ENCODE results near the gene LIPK.

The LIPK gene

GRCh38 chr10:88769384-88769783 is 63.3 kb downstream of the LIPK start:
- H3K4me3 ChIP-seq (ENCODE audit: low read depth in 1 of 2, low read length in 2 of 2): no peak overlapping the region
- H3K27ac ChIP-seq (ENCODE audit: low read depth, low read length): no peak overlapping the region

GRCh38 chr10:88781206-88781605 is 75.2 kb downstream of the LIPK start:
- H3K27me3 ChIP-seq (ENCODE audit: control insufficient read depth in 1 of 2, insufficient read depth in 2 of 2, low read length in 2 of 2): no peaks in the 10 kb centered on the region
- H3K9me3 ChIP-seq (ENCODE audit: control insufficient read depth in 1 of 2, low read length in 2 of 2): no peaks in the 10 kb centered on the region
- no peak overlapping the region for H3K4me3 ChIP-seq (ENCODE audit: low read depth in 1 of 2, low read length in 2 of 2)
- no peak overlapping the region for H3K27ac ChIP-seq (ENCODE audit: low read depth, low read length)
- no peak overlapping the region for H3K9ac ChIP-seq (ENCODE audit: low read depth in 1 of 2, low read length in 2 of 2)
- no peaks in the 10 kb centered on the region for H3K36me3 ChIP-seq (ENCODE audit: control insufficient read depth in 1 of 2, insufficient read depth in 2 of 2, low read length in 2 of 2)
- no peaks in the 10 kb centered on the region for H3K4me1 ChIP-seq (ENCODE audit: control insufficient read depth in 1 of 2, insufficient read depth in 2 of 2, low read length in 2 of 2)

More at GRCh38 chr10:88769384-88769783, 63.3 kb downstream of the LIPK start:
- no peaks in the 10 kb centered on the region for H3K9me3 ChIP-seq (ENCODE audit: control insufficient read depth in 1 of 2, low read length in 2 of 2)
- no peaks in the 10 kb centered on the region for H3K27me3 ChIP-seq (ENCODE audit: control insufficient read depth in 1 of 2, insufficient read depth in 2 of 2, low read length in 2 of 2)
- no peak overlapping the region for H3K9ac ChIP-seq (ENCODE audit: low read depth in 1 of 2, low read length in 2 of 2)
- no peaks in the 10 kb centered on the region for H3K4me1 ChIP-seq (ENCODE audit: control insufficient read depth in 1 of 2, insufficient read depth in 2 of 2, low read length in 2 of 2)
- H3K36me3 ChIP-seq (ENCODE audit: control insufficient read depth in 1 of 2, insufficient read depth in 2 of 2, low read length in 2 of 2): no peaks in the 10 kb centered on the region

- Histone ChIP-seq H3K27ac (ENCODE audit: low read depth, low read length) (no peak overlapping the region), H3K27me3 (ENCODE audit: control insufficient read depth in 1 of 2, insufficient read depth in 2 of 2, low read length in 2 of 2) (no peaks in the 10 kb centered on the region), H3K4me3 (ENCODE audit: low read depth in 1 of 2, low read length in 2 of 2) (no peak overlapping the region), H3K9ac (ENCODE audit: low read depth in 1 of 2, low read length in 2 of 2) (no peak overlapping the region), H3K36me3 (ENCODE audit: control insufficient read depth in 1 of 2, insufficient read depth in 2 of 2, low read length in 2 of 2) (no peaks in the 10 kb centered on the region), H3K9me3 (ENCODE audit: control insufficient read depth in 1 of 2, low read length in 2 of 2) (no peaks in the 10 kb centered on the region), H3K4me1 (ENCODE audit: control insufficient read depth in 1 of 2, insufficient read depth in 2 of 2, low read length in 2 of 2) (no peaks in the 10 kb centered on the region)
Observed at GRCh38 chr10:88782222-88782621, 76.2 kb downstream of the LIPK start.

GRCh38 chr10:88783724-88784123 is 77.7 kb downstream of the LIPK start:
- H3K4me1 ChIP-seq (ENCODE audit: control insufficient read depth in 1 of 2, insufficient read depth in 2 of 2, low read length in 2 of 2): no peaks in the 10 kb centered on the region
- H3K9ac ChIP-seq (ENCODE audit: low read depth in 1 of 2, low read length in 2 of 2): no peak overlapping the region
- no peaks in the 10 kb centered on the region for H3K36me3 ChIP-seq (ENCODE audit: control insufficient read depth in 1 of 2, insufficient read depth in 2 of 2, low read length in 2 of 2)
- no peaks in the 10 kb centered on the region for H3K9me3 ChIP-seq (ENCODE audit: control insufficient read depth in 1 of 2, low read length in 2 of 2)
- no peak overlapping the region for H3K4me3 ChIP-seq (ENCODE audit: low read depth in 1 of 2, low read length in 2 of 2)
- H3K27ac ChIP-seq (ENCODE audit: low read depth, low read length): no peak overlapping the region
- no peaks in the 10 kb centered on the region for H3K27me3 ChIP-seq (ENCODE audit: control insufficient read depth in 1 of 2, insufficient read depth in 2 of 2, low read length in 2 of 2)

GRCh38 chr10:88786032-88786770 is 80.2 kb downstream of the LIPK start:
- H3K4me1 ChIP-seq (ENCODE audit: control insufficient read depth in 1 of 2, insufficient read depth in 2 of 2, low read length in 2 of 2): no peaks in the 10 kb centered on the region
- H3K9me3 ChIP-seq (ENCODE audit: control insufficient read depth in 1 of 2, low read length in 2 of 2): no peaks in the 10 kb centered on the region
- no peak overlapping the region for H3K4me3 ChIP-seq (ENCODE audit: low read depth in 1 of 2, low read length in 2 of 2)
- no peaks in the 10 kb centered on the region for H3K36me3 ChIP-seq (ENCODE audit: control insufficient read depth in 1 of 2, insufficient read depth in 2 of 2, low read length in 2 of 2)
- no peak overlapping the region for H3K9ac ChIP-seq (ENCODE audit: low read depth in 1 of 2, low read length in 2 of 2)
- H3K27ac ChIP-seq (ENCODE audit: low read depth, low read length): no peak overlapping the region
- H3K27me3 ChIP-seq (ENCODE audit: control insufficient read depth in 1 of 2, insufficient read depth in 2 of 2, low read length in 2 of 2): no peaks in the 10 kb centered on the region

GRCh38 chr10:88787463-88787862 is 81.4 kb downstream of the LIPK start:
- Histone ChIP-seq H3K27me3 (ENCODE audit: control insufficient read depth in 1 of 2, insufficient read depth in 2 of 2, low read length in 2 of 2) (no peaks in the 10 kb centered on the region), H3K4me1 (ENCODE audit: control insufficient read depth in 1 of 2, insufficient read depth in 2 of 2, low read length in 2 of 2) (no peaks in the 10 kb centered on the region)

GRCh38 chr10:88788924-88789323 is 82.9 kb downstream of the LIPK start:
- H3K9me3 ChIP-seq (ENCODE audit: control insufficient read depth in 1 of 2, low read length in 2 of 2): no peaks in the 10 kb centered on the region
- H3K36me3 ChIP-seq (ENCODE audit: control insufficient read depth in 1 of 2, insufficient read depth in 2 of 2, low read length in 2 of 2): no peaks in the 10 kb centered on the region
- no peak overlapping the region for H3K4me3 ChIP-seq (ENCODE audit: low read depth in 1 of 2, low read length in 2 of 2)
- no peaks in the 10 kb centered on the region for H3K4me1 ChIP-seq (ENCODE audit: control insufficient read depth in 1 of 2, insufficient read depth in 2 of 2, low read length in 2 of 2)
- H3K9ac ChIP-seq (ENCODE audit: low read depth in 1 of 2, low read length in 2 of 2): no peak overlapping the region
- H3K27me3 ChIP-seq (ENCODE audit: control insufficient read depth in 1 of 2, insufficient read depth in 2 of 2, low read length in 2 of 2): no peaks in the 10 kb centered on the region
- no peak overlapping the region for H3K27ac ChIP-seq (ENCODE audit: low read depth, low read length)

More at GRCh38 chr10:88787463-88787862, 81.4 kb downstream of the LIPK start:
- H3K9ac ChIP-seq (ENCODE audit: low read depth in 1 of 2, low read length in 2 of 2): no peak overlapping the region
- H3K4me3 ChIP-seq (ENCODE audit: low read depth in 1 of 2, low read length in 2 of 2): no peak overlapping the region
- no peak overlapping the region for H3K27ac ChIP-seq (ENCODE audit: low read depth, low read length)
- H3K9me3 ChIP-seq (ENCODE audit: control insufficient read depth in 1 of 2, low read length in 2 of 2): no peaks in the 10 kb centered on the region
- no peaks in the 10 kb centered on the region for H3K36me3 ChIP-seq (ENCODE audit: control insufficient read depth in 1 of 2, insufficient read depth in 2 of 2, low read length in 2 of 2)

- H3K4me3 ChIP-seq (ENCODE audit: low read depth in 1 of 2, low read length in 2 of 2): no peak overlapping the region
- H3K9ac ChIP-seq (ENCODE audit: low read depth in 1 of 2, low read length in 2 of 2): no peak overlapping the region
- H3K27me3 ChIP-seq (ENCODE audit: control insufficient read depth in 1 of 2, insufficient read depth in 2 of 2, low read length in 2 of 2): no peaks in the 10 kb centered on the region
- H3K36me3 ChIP-seq (ENCODE audit: control insufficient read depth in 1 of 2, insufficient read depth in 2 of 2, low read length in 2 of 2): no peaks in the 10 kb centered on the region
- H3K9me3 ChIP-seq (ENCODE audit: control insufficient read depth in 1 of 2, low read length in 2 of 2): no peaks in the 10 kb centered on the region
- no peaks in the 10 kb centered on the region for H3K4me1 ChIP-seq (ENCODE audit: control insufficient read depth in 1 of 2, insufficient read depth in 2 of 2, low read length in 2 of 2)
- H3K27ac ChIP-seq (ENCODE audit: low read depth, low read length): no peak overlapping the region
Observed at GRCh38 chr10:88791924-88792323, 85.9 kb downstream of the LIPK start.

GRCh38 chr10:88792661-88793060 is 86.6 kb downstream of the LIPK start:
- Histone ChIP-seq H3K27ac (ENCODE audit: low read depth, low read length) (no peak overlapping the region), H3K4me1 (ENCODE audit: control insufficient read depth in 1 of 2, insufficient read depth in 2 of 2, low read length in 2 of 2) (no peaks in the 10 kb centered on the region), H3K9ac (ENCODE audit: low read depth in 1 of 2, low read length in 2 of 2) (no peak overlapping the region), H3K4me3 (ENCODE audit: low read depth in 1 of 2, low read length in 2 of 2) (no peak overlapping the region), H3K36me3 (ENCODE audit: control insufficient read depth in 1 of 2, insufficient read depth in 2 of 2, low read length in 2 of 2) (no peaks in the 10 kb centered on the region), H3K9me3 (ENCODE audit: control insufficient read depth in 1 of 2, low read length in 2 of 2) (no peaks in the 10 kb centered on the region), H3K27me3 (ENCODE audit: control insufficient read depth in 1 of 2, insufficient read depth in 2 of 2, low read length in 2 of 2) (no peaks in the 10 kb centered on the region)

GRCh38 chr10:88793712-88794299 is 87.8 kb downstream of the LIPK start:
- H3K9ac ChIP-seq (ENCODE audit: low read depth in 1 of 2, low read length in 2 of 2): peak overlapping the region in 1 of 2 donors; percentile 3
- no peaks in the 10 kb centered on the region for H3K4me1 ChIP-seq (ENCODE audit: control insufficient read depth in 1 of 2, insufficient read depth in 2 of 2, low read length in 2 of 2)
- no peak overlapping the region for H3K27ac ChIP-seq (ENCODE audit: low read depth, low read length)
- H3K4me3 ChIP-seq (ENCODE audit: low read depth in 1 of 2, low read length in 2 of 2): no peak overlapping the region
- H3K36me3 ChIP-seq (ENCODE audit: control insufficient read depth in 1 of 2, insufficient read depth in 2 of 2, low read length in 2 of 2): no peaks in the 10 kb centered on the region
- H3K27me3 ChIP-seq (ENCODE audit: control insufficient read depth in 1 of 2, insufficient read depth in 2 of 2, low read length in 2 of 2): no peaks in the 10 kb centered on the region
- no peaks in the 10 kb centered on the region for H3K9me3 ChIP-seq (ENCODE audit: control insufficient read depth in 1 of 2, low read length in 2 of 2)
